Kidney (tissue), 14 donors: Measurements from ENCODE around the gene IDH3B. TPM values are rescaled to one million over a fixed set of nuclear protein-coding genes. Genes with fewer than 3 reads are reported as not detected.

ENCODE experiments used
- DNase-seq, 5 donors: peaks; one replicate each; pipeline ENCODE4 v3.0.0-alpha.2; 2013 to 2020
- FAIRE-seq: peaks from 2 replicates; lab custom pipeline; 2012; peaks lifted over from hg19 to GRCh38; lab: Jason Lieb, UNC
- H3K27ac ChIP-seq, 2 donors: one replicate each; pipeline ENCODE4 v1.7.0; 2013; ENCODE audit warnings: low read depth in 2 of 2, low read length in 2 of 2, inconsistent platforms in 1 of 2
- H3K27me3 ChIP-seq: one replicate; pipeline ENCODE4 v1.7.1; 2013; ENCODE audit warnings: low read length, inconsistent platforms; ENCODE audit not compliant: control insufficient read depth, insufficient read depth
- H3K36me3 ChIP-seq, 3 donors: one replicate each; pipeline versions ENCODE4 v1.7.0 to v1.7.1; 2013; ENCODE audit warnings: low read length in 3 of 3, control low read depth in 1 of 3, inconsistent platforms in 1 of 3; ENCODE audit not compliant: insufficient read depth in 3 of 3, control insufficient read depth in 2 of 3
- H3K4me1 ChIP-seq, 3 donors: one replicate each; pipeline versions ENCODE4 v1.7.0 to v1.7.1; 2013; ENCODE audit warnings: low read length in 3 of 3, inconsistent platforms in 1 of 3, low read depth in 1 of 3; ENCODE audit not compliant: control insufficient read depth in 2 of 3, insufficient read depth in 2 of 3
- H3K4me3 ChIP-seq, 3 donors: one replicate each; pipeline versions ENCODE4 v1.7.0 to v1.8.1; 2013; ENCODE audit warnings: low read length in 3 of 3, control low read depth in 1 of 3, inconsistent platforms in 1 of 3
- H3K9ac ChIP-seq, 3 donors: one replicate each; pipeline versions ENCODE4 v1.7.0 to v1.7.1; 2013; ENCODE audit warnings: low read length in 3 of 3, control low read depth in 1 of 3, inconsistent platforms in 1 of 3
- H3K9me3 ChIP-seq, 3 donors: one replicate each; pipeline versions ENCODE4 v1.7.0 to v1.7.1; 2013; ENCODE audit warnings: low read length in 3 of 3, control low read depth in 1 of 3, inconsistent platforms in 1 of 3; ENCODE audit not compliant: control insufficient read depth in 2 of 3, insufficient read depth in 1 of 3
- CTCF ChIP-seq: IDR thresholded peaks from 3 replicates; pipeline ENCODE4 v1.5.1; 2012; ENCODE audit warnings: mild to moderate bottlenecking, moderate library complexity, borderline replicate concordance; ENCODE audit not compliant: insufficient read depth; ENCODE audit errors: extremely low read depth
- intact Hi-C: fragments of 100-400 bp; cut with DNase I; formaldehyde crosslinking; loops from one replicate; pipeline ENCODE4 v1.11.1; 2022
- polyA plus RNA-seq: library from polyadenylated mRNA; stranded (reverse); fragments of 350-450 nt; fragmentation: Illumina TruSeq; extraction: RNeasy Lipid Tissue Mini Kit (QIAGEN cat#74804); gene quantifications from one replicate; pipeline ENCODE4 v1.2.3, GENCODE V29; 2014; ENCODE audit warnings: low read depth, low replicate concordance; ENCODE audit not compliant: insufficient read depth
- total RNA-seq: library from RNA; stranded (reverse); fragmentation: NEBNext Ultra II Directional; extraction: Animal tissue kit (Norgen Biotek cat#: 25700); gene quantifications from one replicate; pipeline ENCODE4 v1.2.1, GENCODE V29; 2021
- donor health status: control.
- donor health status: control.
- donor health status: control.
- donor health status: control.
- donor health status: control.
- donor health status: DM: yes; HTN: yes; CAD: no.
- donor health status: Normal renal cell carcinoma (clear cell type).

IDH3B gene
- total and polyA plus RNA-seq, 2 donors from 2014 or later = 77.3 to 134 TPM

- intact Hi-C loops = no loop called here
Measured at GRCh38 chr20:2640260-2640659, 23.8 kb downstream of the IDH3B start.

GRCh38 chr20:2637246-2637645, 26.8 kb downstream of the IDH3B start:
- H3K27me3 ChIP-seq = no peaks in the 10 kb centered on the region
- H3K4me3 ChIP-seq = no peak overlapping the region
- H3K27ac ChIP-seq = no peak overlapping the region
- no peaks in the 10 kb centered on the region for H3K9me3 ChIP-seq
- intact Hi-C loops = no loop called here
- no peaks in the 10 kb centered on the region for H3K4me1 ChIP-seq
- H3K36me3 ChIP-seq = no peaks in the 10 kb centered on the region
- DNase-seq (no peak), FAIRE-seq (no peak)
- H3K9ac ChIP-seq = no peak overlapping the region
- TF ChIP-seq CTCF = no peak

More at GRCh38 chr20:2640260-2640659, 23.8 kb downstream of the IDH3B start:
- Histone ChIP-seq H3K27ac (no peak overlapping the region), H3K27me3 (no peaks in the 10 kb centered on the region), H3K9me3 (no peaks in the 10 kb centered on the region), H3K36me3 (no peaks in the 10 kb centered on the region), H3K4me1 (no peaks in the 10 kb centered on the region), H3K4me3 (no peak overlapping the region), H3K9ac (no peak overlapping the region)
- no peak for TF ChIP-seq CTCF
- DNase-seq (no peak), FAIRE-seq (no peak)

- no peak overlapping the region for H3K9ac ChIP-seq
- peaks cover 0 to 3% (median 2%) of the 10 kb centered on the region in 3 donors for H3K9me3 ChIP-seq
- H3K27ac ChIP-seq = no peak overlapping the region
- intact Hi-C loops = no loop called here
- H3K36me3 ChIP-seq = no peaks in the 10 kb centered on the region
- DNase-seq = no peak
- no peak for FAIRE-seq
- H3K4me3 ChIP-seq = no peak overlapping the region
- no peaks in the 10 kb centered on the region for H3K4me1 ChIP-seq
- no peak for TF ChIP-seq CTCF
- H3K27me3 ChIP-seq = no peaks in the 10 kb centered on the region
Measured at GRCh38 chr20:2633381-2633780, 30.6 kb downstream of the IDH3B start.

- Histone ChIP-seq H3K9ac (no peak overlapping the region), H3K4me1 (no peaks in the 10 kb centered on the region), H3K36me3 (no peaks in the 10 kb centered on the region), H3K27me3 (no peaks in the 10 kb centered on the region), H3K9me3 (peaks cover 0 to 7% (median 2%) of the 10 kb centered on the region in 3 donors), H3K27ac (no peak overlapping the region), H3K4me3 (no peak overlapping the region)
- intact Hi-C loops = no loop called here
- no peak for TF ChIP-seq CTCF
- DNase-seq = no peak
- FAIRE-seq = no peak
Measured at GRCh38 chr20:2631228-2631627, 32.8 kb downstream of the IDH3B start.
